K562 (cell line): ENCODE data around the gene C5orf47. TPM values are rescaled to one million over a fixed set of nuclear protein-coding genes. Genes with fewer than 3 reads are reported as not detected.

Source experiments
- ATAC-seq: fragments of 200-7000 bp; cut with Tn5 transposase; 3 replicates; pipeline ENCODE4 v1.9.1; 2020; ENCODE audit warnings: moderate library complexity
- BruUV-seq: library from RNA; stranded (reverse); fragments of 400-500 nt; replicated peaks from 2 replicates; lab custom pipeline; 2021; lab: Mats Ljungman, UMichigan
- CTCF ChIA-PET: fragments of 300-600 bp; formaldehyde crosslinking; extraction: SDS; loops from one replicate; lab custom pipeline; 2021; ENCODE audit warnings: low intra/inter-chr PET ratio; lab: Yijun Ruan, JAX
- POLR2A ChIA-PET: fragments of 300-600, 350-650 bp; sonication (Branson Sonifier 250); formaldehyde crosslinking; extraction: SDS; loops from one replicate; lab custom pipeline; 2021; ENCODE audit warnings: antibody characterized with exemption, inconsistent platforms; lab: Yijun Ruan, JAX
- DNase-seq, 4 experiments: peaks; one replicate each; pipeline versions ENCODE4 v3.0.0 to v3.0.0-alpha.2; 2011 to 2018; ENCODE audit warnings: low spot score in 3 of 4, mixed read lengths in 3 of 4; ENCODE audit errors: extremely low read depth in 1 of 4
- FAIRE-seq: peaks from 2 replicates; lab custom pipeline; 2011; peaks lifted over from hg19 to GRCh38; lab: Jason Lieb, UNC
- H2AFZ ChIP-seq: 2 replicates; pipeline ENCODE4 v1.6.0; 2011; ENCODE audit warnings: low read depth, low read length, control low read depth, inconsistent platforms
- H3K27ac ChIP-seq: fragments of 200-600 bp; 3 replicates; pipeline ENCODE4 v1.8.0; 2011; ENCODE audit warnings: low read depth, mild to moderate bottlenecking, control low read depth, inconsistent platforms, low read length, moderate library complexity, mixed read lengths; ENCODE audit errors: extremely low read depth
- H3K27me3 ChIP-seq, 2 experiments: fragments of 300-600 bp in 1 of 2; 2 replicates in 1 of 2; 3 replicates in 1 of 2; pipeline versions ENCODE4 v1.6.0 to v1.8.0; 2011; ENCODE audit warnings: inconsistent platforms in 2 of 2, low read length in 2 of 2, mild to moderate bottlenecking in 1 of 2, mixed read lengths in 1 of 2, moderate library complexity in 1 of 2; ENCODE audit not compliant: control insufficient read depth in 2 of 2, insufficient read depth in 2 of 2
- H3K36me3 ChIP-seq: fragments of 300-600 bp; 3 replicates; pipeline ENCODE4 v1.8.0; 2011; ENCODE audit warnings: mild to moderate bottlenecking, low read length, inconsistent platforms; ENCODE audit not compliant: control insufficient read depth, insufficient read depth
- H3K4me1 ChIP-seq, 2 experiments: fragments of 200-600 bp in 1 of 2; replicated peaks in 1 of 2; 2 replicates in 1 of 2; 3 replicates in 1 of 2; pipeline versions ENCODE4 v1.5.1 to v1.8.0; 2011; ENCODE audit warnings: inconsistent platforms in 2 of 2, low read length in 2 of 2, mild to moderate bottlenecking in 1 of 2, mixed read lengths in 1 of 2, moderate library complexity in 1 of 2; ENCODE audit not compliant: control insufficient read depth in 2 of 2, insufficient read depth in 2 of 2
- H3K4me2 ChIP-seq: 2 replicates; pipeline ENCODE4 v1.6.1; 2011; ENCODE audit warnings: low read length, control low read depth, inconsistent platforms, mixed read lengths; ENCODE audit not compliant: insufficient read depth
- H3K4me3 ChIP-seq: fragments of 200-600 bp; sonication (generic), shearing (Covaris generic); 2 replicates; pipeline ENCODE4 v1.5.1; 2016; ENCODE audit warnings: control low read depth, inconsistent platforms
- H3K79me2 ChIP-seq: fragments of 200-600 bp; 3 replicates; pipeline ENCODE4 v1.8.0; 2011; ENCODE audit warnings: low read length, inconsistent platforms; ENCODE audit not compliant: control insufficient read depth, insufficient read depth
- H3K9ac ChIP-seq, 2 experiments: 2 replicates each; pipeline versions ENCODE4 v1.6.0 to v1.6.1; 2011; ENCODE audit warnings: low read depth in 2 of 2, low read length in 2 of 2, control low read depth in 1 of 2, inconsistent platforms in 1 of 2, mild to moderate bottlenecking in 1 of 2, mixed read lengths in 1 of 2; ENCODE audit not compliant: insufficient read depth in 1 of 2
- H3K9me1 ChIP-seq: one replicate; pipeline ENCODE4 v1.6.0; 2011; ENCODE audit warnings: inconsistent platforms, mild to moderate bottlenecking, low read length, moderate library complexity; ENCODE audit not compliant: control insufficient read depth, insufficient read depth
- H3K9me3 ChIP-seq: replicated peaks from 2 replicates; pipeline ENCODE4 v1.5.1; 2011; ENCODE audit warnings: low read depth, low read length, inconsistent platforms; ENCODE audit not compliant: control insufficient read depth, insufficient read depth
- H4K20me1 ChIP-seq: replicated peaks from 2 replicates; pipeline ENCODE4 v1.6.1; 2011; ENCODE audit warnings: low read length, inconsistent platforms, mixed read lengths; ENCODE audit not compliant: control insufficient read depth, insufficient read depth
- CAMTA2 ChIP-seq: fragments of 250-450 bp; sonication (Bioruptor Pico); conservative IDR thresholded peaks from 2 replicates; pipeline ENCODE4 v1.5.1; 2022
- RBFOX2 ChIP-seq: fragments of 200-400 bp; formaldehyde crosslinking; IDR thresholded peaks from 2 replicates; pipeline ENCODE4 v1.6.1; 2017; ENCODE audit warnings: low read depth, mild to moderate bottlenecking, low read length, moderate library complexity
- ZNF174 ChIP-seq: fragments of 250-450 bp; sonication (Bioruptor Pico); IDR thresholded peaks from 2 replicates; pipeline ENCODE4 v1.4.0; 2020; ENCODE audit warnings: mild to moderate bottlenecking
- ZNF24 ChIP-seq: fragments of 450-650 bp; IDR thresholded peaks from 2 replicates; pipeline ENCODE4 v1.6.1; 2016
- ZNF280B ChIP-seq: fragments of 250-450 bp; sonication (Bioruptor Pico); IDR thresholded peaks from 2 replicates; pipeline ENCODE4 v1.5.1; 2021; ENCODE audit warnings: mild to moderate bottlenecking
- ZNF511 ChIP-seq: sonication (generic); formaldehyde crosslinking; IDR thresholded peaks from 2 replicates; pipeline ENCODE4 v1.8.0; 2022; ENCODE audit warnings: mild to moderate bottlenecking, missing genetic modification reagents
- ZNF655 ChIP-seq: fragments of 250-450 bp; sonication (Bioruptor Pico); IDR thresholded peaks from 2 replicates; pipeline ENCODE4 v1.5.0; 2021
- ZNF696 ChIP-seq: fragments of 250-450 bp; sonication (Bioruptor Pico); conservative IDR thresholded peaks from 2 replicates; pipeline ENCODE4 v1.4.0; 2020; ENCODE audit warnings: mild to moderate bottlenecking, moderate library complexity
- WGBS: fragments of 100-300 bp; shearing (Covaris generic); methylation state at CpG from one replicate; pipeline ENCODE4 v1.1.6; 2016; ENCODE audit warnings: low coverage, mixed read lengths; ENCODE audit not compliant: insufficient coverage; ENCODE audit errors: missing lambda C conversion rate; 5-methylcytosine and 5-hydroxymethylcytosine counted together
- in situ Hi-C: fragments of 300-500 bp; cut with MboI; formaldehyde crosslinking; loops from 4 replicates; pipeline ENCODE4 v1.15.0; 2018; ENCODE audit warnings: inconsistent platforms, mixed read lengths
- intact Hi-C: fragments of 100-400 bp; cut with micrococcal nuclease; formaldehyde crosslinking; loops from 2 replicates; pipeline ENCODE4 v1.14.2; 2022
- polyA plus RNA-seq, 8 experiments: library from polyadenylated mRNA; depleted of rRNA in 4 of 8; stranded (reverse) in 5 of 8; unstranded in 3 of 8; fragments of >200 nt; fragmentation: Nextera tagmentation in 2 of 8; fragmentation: Illumina TruSeq in 1 of 8; extraction: Ambion mirVana in 2 of 8; extraction: Trizol in 1 of 8; gene quantifications; 2 replicates each; pipeline versions ENCODE4 v1.2.1 to v1.2.3, GENCODE V29; 2011 to 2014; ENCODE audit warnings: inconsistent platforms in 1 of 8, missing spikeins in 1 of 8
- total RNA-seq, 7 experiments: library from RNA; depleted of rRNA in 6 of 7; stranded (reverse); fragments of >200 nt in 6 of 7; fragmentation: Illumina TruSeq in 2 of 7; extraction: Trizol in 2 of 7; gene quantifications; 2 replicates each; pipeline versions ENCODE4 v1.2.1 to v1.2.3, GENCODE V29; 2011 to 2021; ENCODE audit warnings: low replicate concordance in 1 of 7
- TF ChIP-seq, protein P1 (sequence below): sonication (generic); formaldehyde crosslinking; IDR thresholded peaks from 2 replicates; pipeline ENCODE4 v1.8.0; 2022; ENCODE audit warnings: missing genetic modification reagents, mild to moderate bottlenecking, moderate library complexity, borderline replicate concordance
- TF ChIP-seq, protein P2 (sequence below): sonication (generic); formaldehyde crosslinking; IDR thresholded peaks from 2 replicates; pipeline ENCODE4 v1.9.0; 2022; ENCODE audit warnings: mild to moderate bottlenecking, missing genetic modification reagents

C5orf47 gene
- total and polyA plus RNA-seq, 9 of the 15 experiments (the other 6 are each of a cell fraction or from before 2014, with no cell fraction given) = 0.08 TPM; not detected in 8

GRCh38 chr5:173964506-173964905 lies 24.5 kb upstream of the C5orf47 start:
- BruUV-seq = no TSS peak
- POLR2A ChIA-PET = interaction anchor here (0.6 kb wide), 1 partner anchor 205 kb away, joined by 4 read pairs; no protein-coding TSS in a partner anchor
- ATAC-seq = no peak

More at GRCh38 chr5:173964506-173964905, 24.5 kb upstream of the C5orf47 start:
- H3K79me2 ChIP-seq = no peaks in the 10 kb centered on the region
- TF ChIP-seq, protein P1, sequence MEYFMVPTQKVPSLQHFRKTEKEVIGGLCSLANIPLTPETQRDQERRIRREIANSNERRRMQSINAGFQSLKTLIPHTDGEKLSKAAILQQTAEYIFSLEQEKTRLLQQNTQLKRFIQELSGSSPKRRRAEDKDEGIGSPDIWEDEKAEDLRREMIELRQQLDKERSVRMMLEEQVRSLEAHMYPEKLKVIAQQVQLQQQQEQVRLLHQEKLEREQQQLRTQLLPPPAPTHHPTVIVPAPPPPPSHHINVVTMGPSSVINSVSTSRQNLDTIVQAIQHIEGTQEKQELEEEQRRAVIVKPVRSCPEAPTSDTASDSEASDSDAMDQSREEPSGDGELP (CRISPR knock-in tag) = no peak
- TF ChIP-seq CAMTA2 (CRISPR knock-in tag) = no peak
- TF ChIP-seq ZNF280B (CRISPR knock-in tag) = no peak
- no peak for TF ChIP-seq ZNF24
- TF ChIP-seq ZNF655 (CRISPR knock-in tag) = no peak
- TF ChIP-seq ZNF696 = no peak
- no peak for TF ChIP-seq ZNF174
- TF ChIP-seq, protein P2, sequence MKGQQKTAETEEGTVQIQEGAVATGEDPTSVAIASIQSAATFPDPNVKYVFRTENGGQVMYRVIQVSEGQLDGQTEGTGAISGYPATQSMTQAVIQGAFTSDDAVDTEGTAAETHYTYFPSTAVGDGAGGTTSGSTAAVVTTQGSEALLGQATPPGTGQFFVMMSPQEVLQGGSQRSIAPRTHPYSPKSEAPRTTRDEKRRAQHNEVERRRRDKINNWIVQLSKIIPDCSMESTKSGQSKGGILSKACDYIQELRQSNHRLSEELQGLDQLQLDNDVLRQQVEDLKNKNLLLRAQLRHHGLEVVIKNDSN = no peak
- TF ChIP-seq ZNF511 (CRISPR knock-in tag) = no peak
- no peak for TF ChIP-seq RBFOX2
- no peaks in the 10 kb centered on the region for H3K27me3 ChIP-seq
- H2AFZ ChIP-seq = no peak overlapping the region
- H3K4me3 ChIP-seq = no peak overlapping the region
- DNase-seq = no peak
- H3K36me3 ChIP-seq = peaks cover 5% of the 10 kb centered on the region; the same call in 1 of the 3 replicates
- no peak for FAIRE-seq
- in situ Hi-C loops = no loop called here
- peaks cover 5 to 9% of the 10 kb centered on the region in 2 experiments for H3K4me1 ChIP-seq
- WGBS = no CpG with 5 or more reads among the region's 1 CpG
- no peaks in the 10 kb centered on the region for H4K20me1 ChIP-seq
- CTCF ChIA-PET = no interaction called here
- H3K9me3 ChIP-seq = no peaks in the 10 kb centered on the region; the same call in 1 of the 2 replicates
- no peak overlapping the region for H3K9ac ChIP-seq
- no peak overlapping the region for H3K4me2 ChIP-seq
- no peaks in the 10 kb centered on the region for H3K9me1 ChIP-seq
- H3K27ac ChIP-seq = no peak overlapping the region
- intact Hi-C loops = no loop called here
